Colonic mucosa (tissue), 4 donors: Measurements from ENCODE around the gene MCTP1. TPM values are rescaled to one million over a fixed set of nuclear protein-coding genes. Genes with fewer than 3 reads are reported as not detected.

ENCODE experiments used
- DNase-seq: peaks from one replicate; pipeline ENCODE4 v3.0.0-alpha.2; 2020
- H3K27ac ChIP-seq: fragments of 200-600 bp; one replicate; pipeline ENCODE4 v1.8.0; 2021
- H3K27me3 ChIP-seq: fragments of 200-600 bp; one replicate; pipeline ENCODE4 v1.8.0; 2021
- H3K36me3 ChIP-seq: fragments of 200-600 bp; one replicate; pipeline ENCODE4 v1.8.0; 2021
- H3K4me1 ChIP-seq: fragments of 200-600 bp; one replicate; pipeline ENCODE4 v1.8.0; 2021; ENCODE audit warnings: mild to moderate bottlenecking
- H3K4me3 ChIP-seq: fragments of 200-600 bp; one replicate; pipeline ENCODE4 v1.8.0; 2021
- H3K9ac ChIP-seq, 2 donors: one replicate each; pipeline ENCODE4 v1.7.0; 2013; ENCODE audit warnings: control low read depth in 2 of 2, low read depth in 2 of 2, low read length in 2 of 2
- H3K9me3 ChIP-seq: fragments of 200-600 bp; one replicate; pipeline ENCODE4 v1.8.0; 2021
- CTCF ChIP-seq: fragments of 200-600 bp; IDR thresholded peaks from one replicate; pipeline ENCODE4 v1.8.0; 2022; ENCODE audit warnings: antibody characterized with exemption, mild to moderate bottlenecking
- intact Hi-C: fragments of 100-400 bp; cut with DNase I; formaldehyde crosslinking; loops from one replicate; pipeline ENCODE4 v1.14.1; 2022
- total RNA-seq, 2 donors: library from RNA; stranded (reverse); fragmentation: NEBNext Ultra II Directional in 1 of 2; extraction: Animal tissue kit (Norgen Biotek cat#: 25700) in 1 of 2; gene quantifications; one replicate each; pipeline ENCODE4 v1.2.1, GENCODE V29; 2021
- donor health status: healthy.
- donor health status: DM: no; HTN: no; CAD: no.
- donor health status: DM: no; HTN: no; CAD: no.

MCTP1 gene
- total RNA-seq, 2 donors from 2014 or later, result 2.8 to 10.3 TPM

GRCh38 chr5:95057615-95058014 lies 227.3 kb downstream of the MCTP1 start:
- Histone ChIP-seq H3K27ac (no peak overlapping the region), H3K9me3 (no peaks in the 10 kb centered on the region), H3K4me1 (no peaks in the 10 kb centered on the region), H3K9ac (no peak overlapping the region), H3K36me3 (no peaks in the 10 kb centered on the region), H3K27me3 (no peaks in the 10 kb centered on the region), H3K4me3 (no peak overlapping the region)
- TF ChIP-seq CTCF, result no peak
- intact Hi-C loops, result no loop called here
- DNase-seq, result no peak

GRCh38 chr5:95053253-95053652 lies 231.6 kb downstream of the MCTP1 start:
- H3K9ac ChIP-seq, result no peak overlapping the region
- H3K27ac ChIP-seq, result no peak overlapping the region
- H3K4me1 ChIP-seq, result no peaks in the 10 kb centered on the region
- H3K9me3 ChIP-seq, result no peaks in the 10 kb centered on the region
- no peaks in the 10 kb centered on the region for H3K36me3 ChIP-seq
- DNase-seq, result no peak
- intact Hi-C loops, result no loop called here
- no peaks in the 10 kb centered on the region for H3K27me3 ChIP-seq
- no peak overlapping the region for H3K4me3 ChIP-seq
- no peak for TF ChIP-seq CTCF

- no peak for TF ChIP-seq CTCF
- Histone ChIP-seq H3K36me3 (no peaks in the 10 kb centered on the region), H3K27ac (no peak overlapping the region), H3K27me3 (no peaks in the 10 kb centered on the region), H3K9ac (no peak overlapping the region), H3K9me3 (no peaks in the 10 kb centered on the region), H3K4me1 (no peaks in the 10 kb centered on the region), H3K4me3 (no peak overlapping the region)
- DNase-seq, result no peak
- intact Hi-C loops, result no loop called here
Observed at GRCh38 chr5:95050708-95051107, 234.2 kb downstream of the MCTP1 start.

- no peaks in the 10 kb centered on the region for H3K4me1 ChIP-seq
- TF ChIP-seq CTCF, result no peak
- H3K27me3 ChIP-seq, result no peaks in the 10 kb centered on the region
- no peak for DNase-seq
- no peaks in the 10 kb centered on the region for H3K36me3 ChIP-seq
- no peak overlapping the region for H3K9ac ChIP-seq
- H3K27ac ChIP-seq, result no peak overlapping the region
- intact Hi-C loops, result no loop called here
- no peak overlapping the region for H3K4me3 ChIP-seq
- no peaks in the 10 kb centered on the region for H3K9me3 ChIP-seq
Observed at GRCh38 chr5:95048628-95049027, 236.3 kb downstream of the MCTP1 start.

- no peak for TF ChIP-seq CTCF
- no peaks in the 10 kb centered on the region for H3K27me3 ChIP-seq
- intact Hi-C loops, result no loop called here
- no peaks in the 10 kb centered on the region for H3K4me1 ChIP-seq
- DNase-seq, result no peak
- no peak overlapping the region for H3K27ac ChIP-seq
- no peak overlapping the region for H3K9ac ChIP-seq
- no peaks in the 10 kb centered on the region for H3K9me3 ChIP-seq
- H3K4me3 ChIP-seq, result no peak overlapping the region
- H3K36me3 ChIP-seq, result no peaks in the 10 kb centered on the region
Observed at GRCh38 chr5:95045181-95045965, 239.5 kb downstream of the MCTP1 start.
